Calu3 (cell line): ENCODE measurements around the gene GAMT. TPM values are rescaled to one million over a fixed set of nuclear protein-coding genes. Genes with fewer than 3 reads are reported as not detected.
A peak's percentile ranks its signal among the peaks of the same experiment; 100 is the strongest.

ENCODE experiments used
- BruUV-seq: library from RNA; stranded (reverse); fragments of 400-500 nt; replicated peaks from 2 replicates; lab custom pipeline; 2021; lab: Mats Ljungman, UMichigan
- CTCF ChIA-PET: fragments of 300-600 bp; sonication (Branson Sonifier 250); formaldehyde crosslinking; loops from one replicate; lab custom pipeline; 2022; ENCODE audit warnings: antibody characterized with exemption; lab: Charles Lee
- DNase-seq: peaks from one replicate; pipeline ENCODE4 v3.0.0; 2022
- H3K27ac Mint-ChIP-seq: one replicate; pipeline ENCODE4 v1.8.0; 2022; ENCODE audit warnings: mixed read lengths; ENCODE audit not compliant: unreplicated experiment
- H3K27me3 Mint-ChIP-seq: one replicate; pipeline ENCODE4 v1.8.0; 2022; ENCODE audit warnings: mixed read lengths; ENCODE audit not compliant: unreplicated experiment
- H3K36me3 Mint-ChIP-seq: one replicate; pipeline ENCODE4 v1.8.0; 2022; ENCODE audit warnings: mild to moderate bottlenecking, moderate library complexity, mixed read lengths; ENCODE audit not compliant: insufficient read depth, unreplicated experiment
- H3K4me1 Mint-ChIP-seq: one replicate; pipeline ENCODE4 v1.8.0; 2022; ENCODE audit warnings: mild to moderate bottlenecking, low read depth, mixed read lengths; ENCODE audit not compliant: unreplicated experiment
- H3K4me3 Mint-ChIP-seq: one replicate; pipeline ENCODE4 v1.8.0; 2022; ENCODE audit warnings: mild to moderate bottlenecking, low read depth, moderate library complexity, mixed read lengths; ENCODE audit not compliant: unreplicated experiment
- H3K9me3 Mint-ChIP-seq: one replicate; pipeline ENCODE4 v1.8.0; 2022; ENCODE audit warnings: low read depth, mixed read lengths; ENCODE audit not compliant: unreplicated experiment
- CTCF ChIP-seq: fragments of 200-600 bp; IDR thresholded peaks from one replicate; pipeline ENCODE4 v1.8.0; 2022; ENCODE audit warnings: antibody characterized with exemption; ENCODE audit not compliant: unreplicated experiment
- intact Hi-C: fragments of 100-400 bp; cut with micrococcal nuclease; formaldehyde crosslinking; loops from one replicate; pipeline ENCODE4 v1.10.0; 2022; ENCODE audit not compliant: unreplicated experiment
- total RNA-seq: library from RNA; stranded (reverse); gene quantifications from 2 replicates; pipeline ENCODE4 v1.2.3, GENCODE V29; 2022

GAMT gene
- total RNA-seq, 1 experiment from 2014 or later: 14.3 TPM

GRCh38 chr19:1409204-1410005 lies 8.1 kb upstream of the GAMT start:
- H3K27ac Mint-ChIP-seq: peak overlapping the region; percentile 85
- H3K27me3 Mint-ChIP-seq: no peaks in the 10 kb centered on the region
- DNase-seq: no peak
- peaks cover 45% of the 10 kb centered on the region for H3K36me3 Mint-ChIP-seq
- H3K4me3 Mint-ChIP-seq: peak overlapping the region; percentile 86
- intact Hi-C loops: no loop called here
- no peak for TF ChIP-seq CTCF
- BruUV-seq: no TSS peak
- CTCF ChIA-PET: interaction anchor here (0.6 to 0.9 kb wide), 2 partner anchors 10 to 37 kb away, joined by 3 read pairs; no protein-coding TSS in a partner anchor
- H3K9me3 Mint-ChIP-seq: no peaks in the 10 kb centered on the region
- H3K4me1 Mint-ChIP-seq: peaks cover 26% of the 10 kb centered on the region

- TF ChIP-seq CTCF: no peak
- peak; percentile 30 for DNase-seq
- H3K4me1 Mint-ChIP-seq: peaks cover 26% of the 10 kb centered on the region
- peak overlapping the region; percentile 85 for H3K27ac Mint-ChIP-seq
- CTCF ChIA-PET: interaction anchor here (0.6 kb wide), 1 partner anchor 346 kb away, joined by 11 read pairs; no protein-coding TSS in a partner anchor
- H3K4me3 Mint-ChIP-seq: peak overlapping the region; percentile 86
- peaks cover 45% of the 10 kb centered on the region for H3K36me3 Mint-ChIP-seq
- intact Hi-C loops: no loop called here
- BruUV-seq: TSS peak; percentile 70
- H3K27me3 Mint-ChIP-seq: no peaks in the 10 kb centered on the region
- no peaks in the 10 kb centered on the region for H3K9me3 Mint-ChIP-seq
Observed at GRCh38 chr19:1408300-1409203, 7.2 kb upstream of the GAMT start.

GRCh38 chr19:1407528-1408299 lies 6.4 kb upstream of the GAMT start, which contains the start of gene DAZAP1:
TSS of gene DAZAP1 (plus strand) at chr19:1407586. CDS start at chr19:1407774, 188 bp downstream.
- H3K4me1 Mint-ChIP-seq: peaks cover 33% of the 10 kb centered on the region
- peak within 1 kb of the TSS; percentile 86 for H3K4me3 Mint-ChIP-seq
- no peak within 1 kb of the TSS for H3K27ac Mint-ChIP-seq
- no peak for TF ChIP-seq CTCF
- H3K36me3 Mint-ChIP-seq: peaks cover 40% of the 10 kb centered on the region
- H3K27me3 Mint-ChIP-seq: no peaks in the 10 kb centered on the region
- BruUV-seq: no TSS peak
- DNase-seq: peak; percentile 20
- CTCF ChIA-PET: no interaction called here
- intact Hi-C loops: no loop called here
- no peaks in the 10 kb centered on the region for H3K9me3 Mint-ChIP-seq
